ENCODE results near the gene TCP11.

- TF ChIP-seq CTCF (conservative IDR thresholded peaks at IDR 0.05; ENCODE audit: low read length) (no peak), EZH2phosphoT487 (IDR thresholded peaks at IDR 0.05; ENCODE audit: borderline replicate concordance) (no peak)
Measured at GRCh38 chr6:35164277-35164676, 23.1 kb upstream of the TCP11 start.
